ENCODE data around the gene TNFAIP8L3. TPM values are rescaled to one million over a fixed set of nuclear protein-coding genes. Genes with fewer than 3 reads are reported as not detected.

Gene TNFAIP8L3
- total and polyA plus RNA-seq, 2 donors, result 9.7 to 31.2 TPM

GRCh38 chr15:51011212-51011611 is 83.5 kb downstream of the TNFAIP8L3 start:
- DNase-seq (ENCODE audit: extremely low spot score), result no peak
- no peaks in the 10 kb centered on the region for H3K4me1 ChIP-seq (ENCODE audit: insufficient read depth)
- no peaks in the 10 kb centered on the region for H3K36me3 ChIP-seq (ENCODE audit: insufficient read depth)
- no peak overlapping the region for H3K27ac ChIP-seq (ENCODE audit: low read depth)
- 45% methylated on average over 1 of the region's 1 CpG for WGBS
- no peak overlapping the region for H3K4me3 ChIP-seq (ENCODE audit: low read depth, low read length)

GRCh38 chr15:51007131-51007666 is 87.5 kb downstream of the TNFAIP8L3 start:
- no peak overlapping the region for H3K27ac ChIP-seq (ENCODE audit: low read depth)
- 79% methylated on average over 4 of the region's 4 CpGs for WGBS
- no peak overlapping the region for H3K4me3 ChIP-seq (ENCODE audit: low read depth, low read length)
- no peak for DNase-seq (ENCODE audit: extremely low spot score)
- no peaks in the 10 kb centered on the region for H3K36me3 ChIP-seq (ENCODE audit: insufficient read depth)
- no peaks in the 10 kb centered on the region for H3K4me1 ChIP-seq (ENCODE audit: insufficient read depth)

Other genes with a start within 250 kb of the TNFAIP8L3 start
- gene AP4E1, start 186.2 kb downstream of the TNFAIP8L3 start, total RNA-seq, result 19.2 TPM
- gene AP4E1, start 186.2 kb downstream of the TNFAIP8L3 start, polyA plus RNA-seq, result 5.3 TPM
- 0.69 TPM for gene CYP19A1, start 243.7 kb upstream of the TNFAIP8L3 start, total RNA-seq
- 0.99 TPM for gene CYP19A1, start 243.7 kb upstream of the TNFAIP8L3 start, polyA plus RNA-seq
- 1.9 TPM for gene GLDN, start 246.7 kb upstream of the TNFAIP8L3 start, total RNA-seq
- gene GLDN, start 246.7 kb upstream of the TNFAIP8L3 start, polyA plus RNA-seq, result 1.5 TPM

All from urinary bladder (tissue), 4 donors.